Measurements from ENCODE around the gene FARP1.

Gene FARP1

GRCh38 chr13:98216711-98217285, 73.9 kb downstream of the FARP1 start:
- ATAC-seq (ENCODE audit: low read depth): no peak
- Histone ChIP-seq H3K36me3 (ENCODE audit: low read depth) (peaks cover 9% of the 10 kb centered on the region), H3K4me3 (ENCODE audit: severe bottlenecking) (no peak overlapping the region), H3K27ac (ENCODE audit: poor library complexity, severe bottlenecking) (peak overlapping the region; percentile 72), H3K27me3 (ENCODE audit: insufficient read depth, poor library complexity, severe bottlenecking) (no peaks in the 10 kb centered on the region), H3K9me3 (ENCODE audit: severe bottlenecking) (no peaks in the 10 kb centered on the region), H3K4me1 (ENCODE audit: insufficient read depth, poor library complexity, severe bottlenecking) (peaks cover 36% of the 10 kb centered on the region)
- TF ChIP-seq CTCF (IDR thresholded peaks at IDR 0.05; ENCODE audit: poor library complexity, severe bottlenecking): no peak
- DNase-seq (ENCODE audit: low spot score): no peak

- no peak overlapping the region for H3K27ac ChIP-seq (ENCODE audit: poor library complexity, severe bottlenecking)
- H3K9me3 ChIP-seq (ENCODE audit: severe bottlenecking): no peaks in the 10 kb centered on the region
- ATAC-seq (ENCODE audit: low read depth) (no peak), DNase-seq (ENCODE audit: low spot score) (no peak)
- TF ChIP-seq CTCF (IDR thresholded peaks at IDR 0.05; ENCODE audit: poor library complexity, severe bottlenecking): no peak
- H3K27me3 ChIP-seq (ENCODE audit: insufficient read depth, poor library complexity, severe bottlenecking): no peaks in the 10 kb centered on the region
- no peak overlapping the region for H3K4me3 ChIP-seq (ENCODE audit: severe bottlenecking)
- peaks cover 9% of the 10 kb centered on the region for H3K36me3 ChIP-seq (ENCODE audit: low read depth)
- peaks cover 37% of the 10 kb centered on the region for H3K4me1 ChIP-seq (ENCODE audit: insufficient read depth, poor library complexity, severe bottlenecking)
Observed at GRCh38 chr13:98217597-98217996, 74.7 kb downstream of the FARP1 start.

GRCh38 chr13:98219685-98220084, 76.8 kb downstream of the FARP1 start:
- no peak for ATAC-seq (ENCODE audit: low read depth)
- DNase-seq (ENCODE audit: low spot score): no peak
- no peak overlapping the region for H3K4me3 ChIP-seq (ENCODE audit: severe bottlenecking)
- H3K27ac ChIP-seq (ENCODE audit: poor library complexity, severe bottlenecking): no peak overlapping the region
- H3K9me3 ChIP-seq (ENCODE audit: severe bottlenecking): no peaks in the 10 kb centered on the region
- no peaks in the 10 kb centered on the region for H3K27me3 ChIP-seq (ENCODE audit: insufficient read depth, poor library complexity, severe bottlenecking)
- H3K4me1 ChIP-seq (ENCODE audit: insufficient read depth, poor library complexity, severe bottlenecking): peaks cover 23% of the 10 kb centered on the region
- no peak for TF ChIP-seq CTCF (IDR thresholded peaks at IDR 0.05; ENCODE audit: poor library complexity, severe bottlenecking)
- H3K36me3 ChIP-seq (ENCODE audit: low read depth): peaks cover 9% of the 10 kb centered on the region

- H3K4me1 ChIP-seq (ENCODE audit: insufficient read depth, poor library complexity, severe bottlenecking): peaks cover 17% of the 10 kb centered on the region
- no peaks in the 10 kb centered on the region for H3K9me3 ChIP-seq (ENCODE audit: severe bottlenecking)
- no peak overlapping the region for H3K4me3 ChIP-seq (ENCODE audit: severe bottlenecking)
- ATAC-seq (ENCODE audit: low read depth): no peak
- TF ChIP-seq CTCF (IDR thresholded peaks at IDR 0.05; ENCODE audit: poor library complexity, severe bottlenecking): no peak
- no peak for DNase-seq (ENCODE audit: low spot score)
- no peaks in the 10 kb centered on the region for H3K27me3 ChIP-seq (ENCODE audit: insufficient read depth, poor library complexity, severe bottlenecking)
- H3K27ac ChIP-seq (ENCODE audit: poor library complexity, severe bottlenecking): no peak overlapping the region
- H3K36me3 ChIP-seq (ENCODE audit: low read depth): peaks cover 5% of the 10 kb centered on the region
Observed at GRCh38 chr13:98220271-98220791, 77.4 kb downstream of the FARP1 start.

GRCh38 chr13:98221234-98221633, 78.3 kb downstream of the FARP1 start:
- no peaks in the 10 kb centered on the region; the same call in 1 of the 2 replicates for H3K36me3 ChIP-seq (ENCODE audit: low read depth)
- H3K27me3 ChIP-seq (ENCODE audit: insufficient read depth, poor library complexity, severe bottlenecking): no peaks in the 10 kb centered on the region
- TF ChIP-seq CTCF (IDR thresholded peaks at IDR 0.05; ENCODE audit: poor library complexity, severe bottlenecking): no peak
- no peaks in the 10 kb centered on the region for H3K9me3 ChIP-seq (ENCODE audit: severe bottlenecking)
- peaks cover 9% of the 10 kb centered on the region for H3K4me1 ChIP-seq (ENCODE audit: insufficient read depth, poor library complexity, severe bottlenecking)
- ATAC-seq (ENCODE audit: low read depth): no peak
- H3K4me3 ChIP-seq (ENCODE audit: severe bottlenecking): no peak overlapping the region
- DNase-seq (ENCODE audit: low spot score): no peak
- no peak overlapping the region for H3K27ac ChIP-seq (ENCODE audit: poor library complexity, severe bottlenecking)

Measured in RWPE2 (cell line).